ENCODE data around the gene CCDC15.

The CCDC15 gene

GRCh38 chr11:124987096-124987495, 33.1 kb downstream of the CCDC15 start:
- TF ChIP-seq EZH2phosphoT487 (IDR thresholded peaks at IDR 0.05; ENCODE audit: low read depth) (no peak), CTCF (IDR thresholded peaks at IDR 0.05; ENCODE audit: low read depth, low read length) (no peak)
- no peak overlapping the region for H2AFZ ChIP-seq (ENCODE audit: low read depth, low read length)
- H3K4me1 ChIP-seq (ENCODE audit: low read length): no peaks in the 10 kb centered on the region
- no peaks in the 10 kb centered on the region for H4K20me1 ChIP-seq (ENCODE audit: insufficient read depth, low read length)
- H3K4me3 ChIP-seq (ENCODE audit: low read length): no peak overlapping the region
- H3K9ac ChIP-seq (ENCODE audit: low read length): no peak overlapping the region
- no peaks in the 10 kb centered on the region for H3K79me2 ChIP-seq (ENCODE audit: low read length)
- no peaks in the 10 kb centered on the region for H3K27me3 ChIP-seq (ENCODE audit: low read depth, low read length)
- H3K27ac ChIP-seq (ENCODE audit: low read length): no peak overlapping the region
- no peaks in the 10 kb centered on the region for H3K36me3 ChIP-seq (replicated peaks; ENCODE audit: low read depth, low read length)
- H3K4me2 ChIP-seq (ENCODE audit: low read length): no peak overlapping the region
- no peaks in the 10 kb centered on the region for H3K9me3 ChIP-seq (ENCODE audit: insufficient read depth, low read length)

GRCh38 chr11:124988063-124988462, 34.1 kb downstream of the CCDC15 start:
- TF ChIP-seq EZH2phosphoT487 (IDR thresholded peaks at IDR 0.05; ENCODE audit: low read depth): no peak
- no peak for TF ChIP-seq CTCF (IDR thresholded peaks at IDR 0.05; ENCODE audit: low read depth, low read length)
- Histone ChIP-seq H3K9me3 (ENCODE audit: insufficient read depth, low read length) (no peaks in the 10 kb centered on the region), H3K27ac (ENCODE audit: low read length) (no peak overlapping the region), H2AFZ (ENCODE audit: low read depth, low read length) (no peak overlapping the region), H3K4me1 (ENCODE audit: low read length) (no peaks in the 10 kb centered on the region), H3K4me2 (ENCODE audit: low read length) (no peak overlapping the region), H4K20me1 (ENCODE audit: insufficient read depth, low read length) (no peaks in the 10 kb centered on the region), H3K79me2 (ENCODE audit: low read length) (no peaks in the 10 kb centered on the region), H3K9ac (ENCODE audit: low read length) (no peak overlapping the region), H3K36me3 (replicated peaks; ENCODE audit: low read depth, low read length) (no peaks in the 10 kb centered on the region), H3K4me3 (ENCODE audit: low read length) (no peak overlapping the region), H3K27me3 (ENCODE audit: low read depth, low read length) (no peaks in the 10 kb centered on the region)

- Histone ChIP-seq H2AFZ (ENCODE audit: low read depth, low read length) (no peak overlapping the region), H3K4me3 (ENCODE audit: low read length) (no peak overlapping the region), H3K27ac (ENCODE audit: low read length) (no peak overlapping the region), H3K79me2 (ENCODE audit: low read length) (no peaks in the 10 kb centered on the region), H3K9ac (ENCODE audit: low read length) (no peak overlapping the region), H3K9me3 (ENCODE audit: insufficient read depth, low read length) (peaks cover 14% of the 10 kb centered on the region; the same call in 1 of the 2 replicates), H3K4me2 (ENCODE audit: low read length) (no peak overlapping the region), H3K36me3 (replicated peaks; ENCODE audit: low read depth, low read length) (no peaks in the 10 kb centered on the region), H3K4me1 (ENCODE audit: low read length) (no peaks in the 10 kb centered on the region), H4K20me1 (ENCODE audit: insufficient read depth, low read length) (no peaks in the 10 kb centered on the region), H3K27me3 (ENCODE audit: low read depth, low read length) (no peaks in the 10 kb centered on the region)
- TF ChIP-seq EZH2phosphoT487 (IDR thresholded peaks at IDR 0.05; ENCODE audit: low read depth): no peak
- no peak for TF ChIP-seq CTCF (IDR thresholded peaks at IDR 0.05; ENCODE audit: low read depth, low read length)
Observed at GRCh38 chr11:125001079-125001778, 47.2 kb downstream of the CCDC15 start.

GRCh38 chr11:125001849-125002248, 47.8 kb downstream of the CCDC15 start:
- Histone ChIP-seq H4K20me1 (ENCODE audit: insufficient read depth, low read length) (no peaks in the 10 kb centered on the region), H3K27ac (ENCODE audit: low read length) (no peak overlapping the region), H3K27me3 (ENCODE audit: low read depth, low read length) (no peaks in the 10 kb centered on the region), H3K79me2 (ENCODE audit: low read length) (no peaks in the 10 kb centered on the region), H3K9ac (ENCODE audit: low read length) (no peak overlapping the region), H2AFZ (ENCODE audit: low read depth, low read length) (no peak overlapping the region), H3K36me3 (replicated peaks; ENCODE audit: low read depth, low read length) (no peaks in the 10 kb centered on the region), H3K4me1 (ENCODE audit: low read length) (no peaks in the 10 kb centered on the region), H3K4me3 (ENCODE audit: low read length) (no peak overlapping the region), H3K4me2 (ENCODE audit: low read length) (no peak overlapping the region), H3K9me3 (ENCODE audit: insufficient read depth, low read length) (peaks cover 14% of the 10 kb centered on the region; the same call in 1 of the 2 replicates)
- TF ChIP-seq EZH2phosphoT487 (IDR thresholded peaks at IDR 0.05; ENCODE audit: low read depth) (no peak), CTCF (IDR thresholded peaks at IDR 0.05; ENCODE audit: low read depth, low read length) (no peak)
